HG03066 (cell line): ENCODE results near the gene PAK1IP1.
"Not testable (repeated sequence)": the region's sequence is repeated elsewhere in the genome, so short reads cannot be mapped to it uniquely, and the experiment has no call there.

Source experiments
- ATAC-seq: cut with Tn5 transposase; IDR thresholded peaks from one replicate; pipeline ENCODE4 v1.9.1; 2021; ENCODE audit warnings: low read depth; ENCODE audit not compliant: unreplicated experiment

Gene PAK1IP1

DNA sequence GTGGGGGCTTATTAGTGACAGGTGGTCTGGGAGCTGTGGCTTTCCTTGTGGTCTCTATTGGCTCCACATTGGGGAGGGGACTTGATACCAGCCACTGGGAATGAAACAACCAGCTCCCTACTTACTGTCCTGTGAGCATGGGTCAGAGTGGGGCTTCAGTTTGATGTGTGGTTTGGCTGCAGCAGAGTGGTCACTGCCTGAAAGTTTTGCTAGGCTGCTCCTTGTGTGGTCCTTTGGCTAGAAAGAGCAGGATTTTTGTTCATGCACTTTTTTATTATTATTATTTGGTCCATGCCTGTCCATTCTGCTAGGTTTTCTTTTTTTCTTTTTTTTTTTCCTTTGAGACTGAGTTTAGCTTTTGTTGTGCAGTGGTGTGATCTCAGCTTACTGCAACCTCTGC is 45.3 kb downstream of the PAK1IP1 start:
- ATAC-seq, result no peak

DNA sequence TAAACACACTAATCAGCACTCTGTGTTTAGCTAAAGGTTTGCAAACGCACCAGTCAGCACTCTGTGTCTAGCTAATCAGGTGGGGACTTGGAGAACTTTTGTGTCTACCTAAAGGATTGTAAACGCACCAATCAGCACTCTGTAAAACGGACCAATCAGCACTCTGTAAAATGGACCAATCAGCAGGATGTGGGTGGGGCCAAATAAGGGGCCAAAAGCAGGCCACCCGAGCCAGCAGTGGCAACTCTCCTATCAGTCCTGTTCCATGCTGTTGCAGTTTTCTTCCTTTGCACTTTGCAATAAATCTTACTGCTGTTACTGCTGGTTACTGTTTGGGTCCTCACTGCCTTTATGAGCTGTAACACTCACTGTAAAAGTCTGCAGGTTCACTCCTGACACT is 46.9 kb downstream of the PAK1IP1 start:
- ATAC-seq, result not testable (repeated sequence)

DNA sequence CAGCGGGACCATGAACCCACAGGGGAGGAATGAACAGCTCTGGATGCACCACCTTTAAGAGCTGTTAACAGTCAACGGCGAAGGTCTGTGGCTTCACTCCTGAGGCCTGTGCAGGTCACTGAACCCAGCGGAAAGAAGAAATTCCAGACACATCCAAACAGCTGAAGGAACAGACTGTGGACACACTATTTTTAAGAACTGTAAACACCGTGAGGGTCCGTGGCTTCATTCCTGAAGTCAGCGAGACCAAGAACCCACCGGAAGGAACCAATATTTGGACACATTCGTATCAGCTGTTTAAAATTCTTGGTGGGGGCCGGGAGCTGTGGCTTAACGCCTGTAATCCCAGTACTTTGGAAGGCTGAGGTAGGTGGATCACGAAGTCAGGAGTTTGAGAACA is 47.5 kb downstream of the PAK1IP1 start:
- no peak for ATAC-seq

DNA sequence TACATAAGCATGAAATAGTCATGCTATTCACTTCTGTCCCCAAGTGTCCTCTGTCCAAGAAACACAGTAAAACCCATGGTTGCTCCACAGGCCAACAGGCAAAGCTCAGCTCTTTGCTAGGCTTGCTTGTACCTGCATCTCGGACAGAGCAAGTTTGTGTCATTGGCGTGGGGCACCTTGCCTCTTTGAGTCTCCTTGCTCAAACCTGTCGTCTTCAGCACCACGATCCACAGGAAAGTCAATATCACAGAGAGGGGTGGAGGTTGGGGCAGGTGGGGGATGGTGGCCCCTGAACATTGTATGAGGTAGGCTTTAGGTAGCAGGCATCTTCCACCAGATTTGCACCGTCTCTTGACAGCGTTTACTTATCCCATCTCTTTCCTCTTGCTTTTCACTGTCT is 48.7 kb downstream of the PAK1IP1 start:
- ATAC-seq, result no peak

DNA sequence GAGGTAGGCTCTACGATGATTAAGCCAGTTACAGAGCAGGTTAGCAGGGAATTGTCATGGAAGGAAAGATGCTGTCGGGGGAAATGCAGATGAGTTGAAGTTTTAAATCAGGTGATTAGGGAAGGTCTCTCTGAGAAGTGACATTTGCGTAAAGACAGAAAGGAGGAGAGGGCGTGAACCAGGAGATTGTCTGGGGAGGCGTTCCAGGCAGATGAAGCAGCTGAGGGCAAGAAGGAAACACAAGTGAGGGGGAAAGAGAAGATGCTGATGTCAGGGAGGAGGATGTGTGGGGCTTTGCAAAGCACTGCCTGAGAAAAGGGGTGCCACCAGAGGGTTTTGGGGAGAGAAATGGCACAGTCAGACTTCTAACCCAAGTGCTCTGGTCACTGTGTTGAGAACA is 50.3 kb downstream of the PAK1IP1 start:
- ATAC-seq, result no peak

DNA sequence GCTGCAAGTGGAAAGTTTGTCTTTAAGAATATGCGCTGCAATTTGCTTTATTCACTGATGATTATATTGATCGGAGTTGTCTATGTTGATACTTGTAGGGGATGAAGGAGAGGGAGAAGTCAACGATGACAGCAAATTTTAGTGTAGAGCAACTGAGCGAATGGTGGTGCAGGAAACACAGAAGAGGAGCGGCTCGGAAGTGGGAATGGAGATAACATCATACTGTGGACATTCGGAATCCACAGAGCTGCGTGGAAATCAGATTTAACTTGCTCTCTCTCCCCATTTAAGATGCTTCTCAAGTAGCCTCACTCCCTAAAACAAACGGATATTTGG is 52.1 kb downstream of the PAK1IP1 start:
- no peak for ATAC-seq

DNA sequence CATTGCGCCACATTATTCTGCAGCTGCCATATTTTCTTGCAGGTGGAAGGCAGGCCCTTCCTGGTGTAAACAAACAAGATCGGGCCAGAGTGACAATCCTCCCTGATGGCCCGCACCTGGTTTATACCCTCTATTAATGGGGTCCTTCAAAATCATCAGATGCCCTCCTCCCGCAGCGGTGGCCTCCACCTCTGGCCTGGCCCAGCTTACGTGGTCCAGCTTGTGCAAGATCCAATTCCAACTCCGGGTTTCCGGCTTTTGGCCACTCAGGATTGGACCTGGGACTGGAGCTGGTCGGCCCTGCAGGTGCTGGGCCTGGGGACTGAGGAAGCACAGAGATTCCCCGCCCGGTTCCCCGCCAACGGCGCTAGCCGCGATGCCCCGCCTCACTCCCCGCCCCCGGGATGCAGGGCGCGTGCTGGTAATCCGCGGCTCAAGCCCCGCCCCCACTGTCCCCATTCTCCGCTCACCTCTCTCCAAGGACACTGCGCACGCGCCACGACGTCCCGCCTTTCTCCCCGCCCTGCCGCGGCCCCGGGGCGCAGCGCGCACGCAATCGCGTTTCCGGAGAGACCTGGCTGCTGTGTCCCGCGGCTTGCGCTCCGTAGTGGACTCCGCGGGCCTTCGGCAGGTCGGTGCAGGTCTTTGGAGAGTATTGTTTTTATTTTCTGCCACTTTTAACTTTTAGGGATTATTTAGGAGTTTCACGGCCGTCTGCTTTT is 52.6 kb downstream of the PAK1IP1 start, which contains the start of gene TMEM14B:
TSS of gene TMEM14B (plus strand) at position 555 of the 722 bp plus-strand sequence. CDS start 1,441 bp downstream, outside the sequence.
- peak; percentile 97 for ATAC-seq

DNA sequence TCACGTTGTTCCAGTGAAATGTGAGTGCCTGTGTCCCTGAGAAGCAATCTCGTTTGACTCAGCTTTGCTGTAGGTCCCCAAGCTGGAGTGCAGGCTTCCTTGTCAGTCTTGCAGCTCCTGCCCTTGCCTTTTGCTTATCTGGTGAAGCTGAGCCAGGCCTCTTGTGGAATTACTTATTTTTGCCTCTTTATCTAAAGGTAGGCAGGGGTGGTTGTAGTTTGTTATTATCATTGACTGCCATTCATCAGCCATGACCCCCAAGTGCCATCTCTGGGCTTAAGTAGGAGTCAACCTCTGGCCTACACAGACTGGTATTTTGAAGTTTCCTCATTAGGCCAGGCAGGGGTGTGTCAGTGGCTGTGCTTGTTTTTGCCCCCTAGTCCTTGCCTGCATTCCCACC is 55.0 kb downstream of the PAK1IP1 start:
- no peak for ATAC-seq

DNA sequence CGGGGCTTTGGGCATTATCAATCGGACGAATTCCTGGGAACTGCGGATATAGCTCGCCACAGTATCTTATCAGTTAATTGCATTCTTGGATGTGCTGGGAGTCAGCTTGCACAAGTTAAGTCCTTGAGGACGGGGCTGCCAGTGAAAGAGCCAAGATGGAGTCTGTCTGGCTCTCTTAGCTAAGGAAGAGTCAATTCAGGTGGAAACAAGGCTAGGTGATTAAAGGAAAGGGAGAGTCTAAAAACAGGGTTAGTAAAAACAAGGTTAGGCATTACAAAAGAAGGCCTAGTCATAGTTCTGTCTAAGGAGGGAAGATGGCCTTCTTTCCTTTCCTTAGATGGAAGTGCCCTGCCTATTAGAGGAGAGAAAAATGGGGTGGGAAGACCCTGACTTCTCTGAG is 55.8 kb downstream of the PAK1IP1 start:
- not testable (repeated sequence) for ATAC-seq

DNA sequence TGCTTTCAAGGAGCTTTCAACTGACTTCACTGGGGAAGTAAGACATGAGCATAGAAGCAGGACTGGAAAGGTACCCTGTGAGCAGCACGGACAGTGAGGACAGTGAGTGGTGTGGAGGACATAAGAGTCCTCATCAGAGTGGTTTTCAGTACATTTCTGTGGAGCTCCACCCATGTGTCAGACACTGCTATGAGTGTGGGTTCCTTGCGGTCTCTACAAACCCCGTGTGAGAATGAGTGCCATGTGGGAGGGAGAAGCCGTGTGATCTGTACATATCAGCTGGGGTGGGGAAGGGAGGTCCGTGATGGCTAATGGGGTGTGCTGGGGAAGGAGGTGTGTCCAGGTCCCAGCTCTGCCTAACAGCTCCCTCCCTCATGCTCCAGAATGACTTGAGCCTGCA is 57.0 kb downstream of the PAK1IP1 start:
- ATAC-seq, result not testable (repeated sequence)

DNA sequence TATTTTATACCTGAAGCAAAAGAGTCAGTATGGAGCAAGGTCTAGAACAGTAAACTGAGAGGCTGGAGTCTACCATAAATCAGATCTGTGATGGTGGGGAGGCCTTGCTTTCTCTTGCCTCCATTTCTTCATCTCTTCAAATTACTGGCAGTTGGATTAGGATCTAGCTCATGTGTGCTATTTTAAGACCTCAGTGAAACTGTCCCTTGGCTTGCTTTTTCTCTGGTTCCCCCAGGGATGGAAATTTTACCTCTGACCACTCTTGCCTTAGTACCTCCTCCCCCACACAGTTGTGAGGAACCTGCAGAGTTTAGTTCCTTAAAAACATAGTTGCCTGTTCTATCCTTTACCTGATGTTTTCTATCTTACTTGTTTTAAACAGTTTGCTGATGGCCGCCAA is 61.3 kb downstream of the PAK1IP1 start:
- no peak for ATAC-seq
